BLaER1 (cell line): Measurements from ENCODE around the gene USP47.

Experiments
- H3K27ac ChIP-seq: shearing (Covaris generic); formaldehyde crosslinking; 2 replicates; pipeline ENCODE4 v1.8.1; 2022
- H3K27me3 ChIP-seq: shearing (Covaris generic); formaldehyde crosslinking; 2 replicates; pipeline ENCODE4 v1.8.1; 2022
- H3K36me3 ChIP-seq: shearing (Covaris generic); formaldehyde crosslinking; 2 replicates; pipeline ENCODE4 v1.8.1; 2022
- H3K4me1 ChIP-seq: shearing (Covaris generic); formaldehyde crosslinking; 2 replicates; pipeline ENCODE4 v1.8.1; 2022
- H3K4me2 ChIP-seq: shearing (Covaris generic); formaldehyde crosslinking; 2 replicates; pipeline ENCODE4 v1.8.1; 2022
- H3K4me3 ChIP-seq: shearing (Covaris generic); formaldehyde crosslinking; 2 replicates; pipeline ENCODE4 v1.8.1; 2022
- H3K9ac ChIP-seq: shearing (Covaris generic); formaldehyde crosslinking; 2 replicates; pipeline ENCODE4 v1.8.1; 2022
- H3K9me3 ChIP-seq: shearing (Covaris generic); formaldehyde crosslinking; 2 replicates; pipeline ENCODE4 v1.8.1; 2022
- H4K20me1 ChIP-seq: shearing (Covaris generic); formaldehyde crosslinking; 2 replicates; pipeline ENCODE4 v1.8.1; 2022
- Cebpa-rat ChIP-seq: shearing (Covaris generic); IDR thresholded peaks from 2 replicates; pipeline ENCODE4 v1.8.1; 2022

USP47 gene

GRCh38 chr11:11808992-11809615 lies 32.7 kb upstream of the USP47 start:
- Histone ChIP-seq H3K4me1 (0 out of 2 replicates have a peak, but pooled peaks cover 7% of the 10 kb centered on the region), H3K9ac (no peak overlapping the region), H3K27me3 (no peaks in the 10 kb centered on the region), H3K36me3 (no peaks in the 10 kb centered on the region), H3K9me3 (peaks cover 14% of the 10 kb centered on the region), H3K27ac (no peak overlapping the region), H3K4me2 (no peak overlapping the region), H4K20me1 (no peaks in the 10 kb centered on the region), H3K4me3 (no peak overlapping the region)
- TF ChIP-seq Cebpa-rat, result no peak

- peaks cover 14% of the 10 kb centered on the region for H3K9me3 ChIP-seq
- no peaks in the 10 kb centered on the region for H3K27me3 ChIP-seq
- H3K27ac ChIP-seq, result no peak overlapping the region
- no peak overlapping the region for H3K4me2 ChIP-seq
- H3K36me3 ChIP-seq, result no peaks in the 10 kb centered on the region
- no peak overlapping the region for H3K4me3 ChIP-seq
- TF ChIP-seq Cebpa-rat, result no peak
- H4K20me1 ChIP-seq, result no peaks in the 10 kb centered on the region
- no peak overlapping the region for H3K9ac ChIP-seq
- 0 out of 2 replicates have a peak, but pooled peaks cover 7% of the 10 kb centered on the region for H3K4me1 ChIP-seq
Measured at GRCh38 chr11:11810764-11811726, 30.7 kb upstream of the USP47 start.

DNA sequence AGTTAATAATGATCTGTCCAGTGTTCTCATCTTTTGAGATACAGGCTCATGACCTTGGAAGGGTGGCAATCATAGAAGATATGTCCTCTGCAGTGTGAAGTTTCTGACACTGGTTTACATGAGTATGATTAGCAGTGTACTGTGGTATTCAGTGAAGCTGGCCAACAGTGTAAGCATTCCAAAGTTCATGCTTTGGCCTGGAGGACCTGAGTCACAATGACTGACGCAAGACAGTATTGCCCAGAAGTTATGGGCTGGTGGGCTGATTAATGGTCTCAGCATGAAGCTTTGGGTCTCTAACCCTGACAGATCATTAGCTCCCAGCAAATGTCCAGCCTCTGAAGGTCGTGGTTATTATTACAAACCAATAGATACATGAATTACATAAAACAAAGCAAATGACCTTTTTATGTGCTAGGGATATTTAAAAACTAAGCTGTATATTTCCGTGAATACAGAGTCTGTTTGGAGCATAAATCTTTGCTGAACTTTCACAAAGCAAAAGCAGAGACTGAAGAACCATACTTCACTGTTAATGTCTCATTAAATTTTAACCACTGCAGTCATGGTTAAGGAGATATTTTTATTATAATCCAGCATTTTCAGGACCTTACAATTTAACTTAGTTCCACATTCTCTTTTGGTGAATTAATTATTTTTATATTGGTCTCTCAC lies 28.3 kb upstream of the USP47 start:
- TF ChIP-seq Cebpa-rat, result no peak
- no peak overlapping the region for H3K27ac ChIP-seq
- H3K9me3 ChIP-seq, result peaks cover 14% of the 10 kb centered on the region
- H3K4me2 ChIP-seq, result no peak overlapping the region
- H3K9ac ChIP-seq, result no peak overlapping the region
- no peaks in the 10 kb centered on the region for H3K36me3 ChIP-seq
- no peaks in the 10 kb centered on the region for H3K27me3 ChIP-seq
- H3K4me1 ChIP-seq, result 0 out of 2 replicates have a peak, but pooled peaks cover 7% of the 10 kb centered on the region
- no peaks in the 10 kb centered on the region for H4K20me1 ChIP-seq
- H3K4me3 ChIP-seq, result no peak overlapping the region

- no peak for TF ChIP-seq Cebpa-rat
- H3K4me2 ChIP-seq, result no peak overlapping the region
- H3K4me1 ChIP-seq, result no peaks in the 10 kb centered on the region
- H3K36me3 ChIP-seq, result no peaks in the 10 kb centered on the region
- H3K27me3 ChIP-seq, result no peaks in the 10 kb centered on the region
- H3K9me3 ChIP-seq, result peaks cover 14% of the 10 kb centered on the region
- H3K9ac ChIP-seq, result no peak overlapping the region
- H3K4me3 ChIP-seq, result no peak overlapping the region
- H4K20me1 ChIP-seq, result no peaks in the 10 kb centered on the region
- no peak overlapping the region for H3K27ac ChIP-seq
Measured at GRCh38 chr11:11814614-11815452, 26.9 kb upstream of the USP47 start.

DNA sequence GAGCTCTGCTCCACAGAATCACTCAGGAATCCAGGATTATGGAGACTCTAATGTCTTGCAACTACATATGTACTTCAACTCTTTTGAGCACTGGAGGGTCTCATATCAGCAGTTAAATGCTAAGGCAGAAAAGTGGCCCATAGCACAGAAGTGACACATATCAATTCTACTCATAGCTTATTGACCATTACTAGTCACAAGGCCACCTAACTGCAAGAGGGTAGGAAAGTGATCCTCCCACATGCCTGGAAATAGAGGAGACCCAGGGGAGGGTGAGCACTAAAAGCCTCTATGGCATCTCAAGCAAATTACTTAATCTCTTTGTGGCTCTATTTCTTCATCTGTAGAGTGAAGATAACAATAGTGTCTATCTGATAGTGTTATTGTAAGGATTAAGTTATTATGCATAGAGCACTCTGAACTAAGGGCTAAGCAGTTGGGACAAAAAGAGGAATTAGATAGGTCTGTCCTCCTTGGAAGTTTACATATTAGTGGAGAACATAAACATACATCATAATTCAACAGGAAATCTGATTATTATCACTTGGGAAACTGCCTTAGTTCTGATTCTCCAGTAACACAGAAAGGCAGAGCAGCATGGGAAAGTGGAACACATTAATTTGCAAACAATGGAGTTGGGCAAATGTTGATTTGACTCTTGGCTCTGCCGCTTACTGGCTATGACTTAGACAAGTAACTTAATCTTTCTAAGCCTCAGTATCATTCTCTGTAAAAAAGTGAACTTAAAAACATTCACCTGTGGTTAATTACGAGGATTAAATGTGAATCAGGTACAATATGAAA lies 25.1 kb upstream of the USP47 start:
- H3K4me3 ChIP-seq, result no peak overlapping the region
- TF ChIP-seq Cebpa-rat, result no peak
- no peaks in the 10 kb centered on the region for H3K36me3 ChIP-seq
- H4K20me1 ChIP-seq, result no peaks in the 10 kb centered on the region
- H3K4me2 ChIP-seq, result no peak overlapping the region
- H3K27me3 ChIP-seq, result no peaks in the 10 kb centered on the region
- H3K27ac ChIP-seq, result no peak overlapping the region
- H3K9ac ChIP-seq, result no peak overlapping the region
- H3K4me1 ChIP-seq, result no peaks in the 10 kb centered on the region
- peaks cover under 1% of the 10 kb centered on the region; the same call in 1 of the 2 replicates for H3K9me3 ChIP-seq

GRCh38 chr11:11817957-11818356 lies 23.8 kb upstream of the USP47 start:
- Histone ChIP-seq H3K4me1 (no peaks in the 10 kb centered on the region), H3K4me2 (no peak overlapping the region), H3K4me3 (no peak overlapping the region), H3K36me3 (no peaks in the 10 kb centered on the region), H3K9me3 (no peaks in the 10 kb centered on the region), H3K27ac (no peak overlapping the region), H4K20me1 (no peaks in the 10 kb centered on the region), H3K27me3 (no peaks in the 10 kb centered on the region), H3K9ac (no peak overlapping the region)
- TF ChIP-seq Cebpa-rat, result no peak

GRCh38 chr11:11818529-11819121 lies 23.1 kb upstream of the USP47 start:
- TF ChIP-seq Cebpa-rat, result no peak
- no peaks in the 10 kb centered on the region for H3K9me3 ChIP-seq

GRCh38 chr11:11821899-11822298 lies 19.9 kb upstream of the USP47 start:
- Histone ChIP-seq H3K36me3 (no peaks in the 10 kb centered on the region), H3K27me3 (no peaks in the 10 kb centered on the region), H3K9me3 (peaks cover 18% of the 10 kb centered on the region), H4K20me1 (no peaks in the 10 kb centered on the region), H3K27ac (no peak overlapping the region), H3K4me2 (no peak overlapping the region), H3K4me1 (no peaks in the 10 kb centered on the region), H3K9ac (no peak overlapping the region), H3K4me3 (no peak overlapping the region)
- TF ChIP-seq Cebpa-rat, result no peak

More at GRCh38 chr11:11818529-11819121, 23.1 kb upstream of the USP47 start:
- no peak overlapping the region for H3K27ac ChIP-seq
- H3K27me3 ChIP-seq, result no peaks in the 10 kb centered on the region
- no peak overlapping the region for H3K4me2 ChIP-seq
- no peaks in the 10 kb centered on the region for H3K4me1 ChIP-seq
- no peak overlapping the region for H3K4me3 ChIP-seq
- no peaks in the 10 kb centered on the region for H4K20me1 ChIP-seq
- no peak overlapping the region for H3K9ac ChIP-seq
- H3K36me3 ChIP-seq, result no peaks in the 10 kb centered on the region
